HepG2 (cell line): ENCODE data around the gene ABCB8. TPM values are rescaled to one million over a fixed set of nuclear protein-coding genes. Genes with fewer than 3 reads are reported as not detected.

Experiments
- ADNP ChIP-seq: sonication (generic); formaldehyde crosslinking; IDR thresholded peaks from 2 replicates; pipeline ENCODE4 v1.4.0; 2020; ENCODE audit warnings: missing genetic modification reagents
- ELK4 ChIP-seq: sonication (generic); formaldehyde crosslinking; IDR thresholded peaks from 2 replicates; pipeline ENCODE4 v1.9.0; 2021; ENCODE audit warnings: missing genetic modification reagents, borderline replicate concordance
- ETV5 ChIP-seq: IDR thresholded peaks from 2 replicates; pipeline ENCODE4 v1.6.1; 2018; ENCODE audit warnings: missing biosample characterization, missing genetic modification reagents, inconsistent platforms, borderline replicate concordance
- FOSL2 ChIP-seq: sonication (generic); formaldehyde crosslinking; IDR thresholded peaks from 2 replicates; pipeline ENCODE4 v1.4.0; 2020; ENCODE audit warnings: missing genetic modification reagents
- FOXA3 ChIP-seq: IDR thresholded peaks from 2 replicates; pipeline ENCODE4 v1.6.1; 2016; ENCODE audit warnings: missing genetic modification reagents, missing compliant biosample characterization
- HOXD1 ChIP-seq: sonication (generic); formaldehyde crosslinking; IDR thresholded peaks from 2 replicates; pipeline ENCODE4 v1.5.0; 2020; ENCODE audit warnings: missing genetic modification reagents
- KIAA2018 ChIP-seq: sonication (generic); formaldehyde crosslinking; IDR thresholded peaks from 2 replicates; pipeline ENCODE4 v1.5.0; 2020; ENCODE audit warnings: mild to moderate bottlenecking, missing genetic modification reagents, borderline replicate concordance
- MAF1 ChIP-seq: sonication (generic); formaldehyde crosslinking; IDR thresholded peaks from 2 replicates; pipeline ENCODE4 v1.5.0; 2020; ENCODE audit warnings: missing genetic modification reagents, borderline replicate concordance
- NFE2L2 ChIP-seq: fragments of 150-350 bp; IDR thresholded peaks from 2 replicates; pipeline ENCODE4 v1.6.1; 2014; ENCODE audit warnings: low read length
- NFRKB ChIP-seq: fragments of 450-650 bp; IDR thresholded peaks from 2 replicates; pipeline ENCODE4 v1.6.1; 2017
- STAT5B ChIP-seq: sonication (generic); formaldehyde crosslinking; IDR thresholded peaks from 2 replicates; pipeline ENCODE4 v1.4.0; 2020; ENCODE audit warnings: missing genetic modification reagents
- THAP11 ChIP-seq: IDR thresholded peaks from 2 replicates; pipeline ENCODE4 v1.6.1; 2016; ENCODE audit warnings: missing biosample characterization, missing genetic modification reagents
- ZBTB8A ChIP-seq: sonication (generic); formaldehyde crosslinking; IDR thresholded peaks from 2 replicates; pipeline ENCODE4 v1.4.0; 2020; ENCODE audit warnings: mild to moderate bottlenecking, low read depth, missing genetic modification reagents, borderline replicate concordance
- ZFP62 ChIP-seq: sonication (generic); formaldehyde crosslinking; IDR thresholded peaks from 2 replicates; pipeline ENCODE4 v1.4.0; 2020; ENCODE audit warnings: missing genetic modification reagents
- ZNF260 ChIP-seq: sonication (generic); formaldehyde crosslinking; IDR thresholded peaks from 2 replicates; pipeline ENCODE4 v1.4.0; 2020; ENCODE audit warnings: missing genetic modification reagents, low read depth, mild to moderate bottlenecking, borderline replicate concordance
- ZNF597 ChIP-seq: sonication (generic); formaldehyde crosslinking; IDR thresholded peaks from 2 replicates; pipeline ENCODE4 v1.5.0; 2020; ENCODE audit warnings: missing genetic modification reagents
- ZNF629 ChIP-seq: sonication (generic); formaldehyde crosslinking; conservative IDR thresholded peaks from 2 replicates; pipeline ENCODE4 v1.5.0; 2020; ENCODE audit warnings: missing genetic modification reagents
- ZNF724P ChIP-seq: sonication (generic); formaldehyde crosslinking; IDR thresholded peaks from 2 replicates; pipeline ENCODE4 v1.8.0; 2022; ENCODE audit warnings: missing genetic modification reagents, borderline replicate concordance
- ZNF782 ChIP-seq: sonication (generic); formaldehyde crosslinking; IDR thresholded peaks from 2 replicates; pipeline ENCODE4 v1.4.0; 2020; ENCODE audit warnings: missing genetic modification reagents, mild to moderate bottlenecking, borderline replicate concordance
- ZNF878 ChIP-seq: sonication (generic); formaldehyde crosslinking; IDR thresholded peaks from 2 replicates; pipeline ENCODE4 v1.8.1; 2023; ENCODE audit warnings: mild to moderate bottlenecking, missing genetic modification reagents, moderate library complexity
- ZSCAN9 ChIP-seq: IDR thresholded peaks from 2 replicates; pipeline ENCODE4 v1.6.1; 2016; ENCODE audit warnings: borderline replicate concordance
- polyA plus RNA-seq, 8 experiments: library from polyadenylated mRNA; depleted of rRNA in 3 of 8; stranded (reverse) in 7 of 8; unstranded in 1 of 8; fragments of >200 nt; fragmentation: Illumina TruSeq in 4 of 8; extraction: Trizol in 4 of 8; gene quantifications; 2 replicates each; pipeline versions ENCODE4 v1.2.1 to v1.2.3, GENCODE V29; 2011 to 2016; ENCODE audit warnings: low read depth in 4 of 8, missing spikeins in 1 of 8, mixed read lengths in 1 of 8; ENCODE audit not compliant: insufficient read depth in 1 of 8
- total RNA-seq, 5 experiments: library from RNA; depleted of rRNA; stranded (reverse); fragments of >200 nt; fragmentation: Illumina TruSeq; extraction: Trizol; gene quantifications; 2 replicates each; pipeline ENCODE4 v1.2.3, GENCODE V29; 2016; ENCODE audit warnings: low read depth in 1 of 5

The ABCB8 gene
- total and polyA plus RNA-seq, 2 of the 13 experiments (the other 11 are each of a cell fraction or from before 2014, with no cell fraction given), result 6.6 to 16.7 TPM

- no peak for TF ChIP-seq ZNF782 (CRISPR knock-in tag)
- TF ChIP-seq ZFP62 (CRISPR knock-in tag), result no peak
- TF ChIP-seq ZSCAN9, result no peak; the same call in none of the 2 replicates
- peak; percentile 29; the same call in 1 of the 2 replicates for TF ChIP-seq ETV5 (CRISPR knock-in tag)
- peak; percentile 89 for TF ChIP-seq THAP11 (CRISPR knock-in tag)
- TF ChIP-seq ZNF724P (CRISPR knock-in tag), result no peak
- TF ChIP-seq ELK4 (CRISPR knock-in tag), result no peak
- TF ChIP-seq ZBTB8A (CRISPR knock-in tag), result no peak
- TF ChIP-seq ZNF878 (CRISPR knock-in tag), result no peak
- TF ChIP-seq FOXA3 (CRISPR knock-in tag), result no peak
- TF ChIP-seq MAF1 (CRISPR knock-in tag), result no peak
- TF ChIP-seq ADNP, result no peak
- no peak for TF ChIP-seq STAT5B
- no peak for TF ChIP-seq NFE2L2
- TF ChIP-seq ZNF597 (CRISPR knock-in tag), result no peak
- no peak for TF ChIP-seq HOXD1 (CRISPR knock-in tag)
- TF ChIP-seq FOSL2 (CRISPR knock-in tag), result 0 out of 2 replicates have a peak, but pooled peaks have one; percentile 5
- no peak for TF ChIP-seq ZNF629 (CRISPR knock-in tag)
- TF ChIP-seq ZNF260 (CRISPR knock-in tag), result no peak
- TF ChIP-seq KIAA2018, result no peak
- TF ChIP-seq NFRKB, result no peak
Measured at GRCh38 chr7:151085691-151086620, 57.7 kb downstream of the ABCB8 start, which contains the start of gene AGAP3 (continued).
